LoVo (cell line): ENCODE results near the gene NFKBIL1.
A peak's percentile ranks its signal among the peaks of the same experiment; 100 is the strongest.
"Not testable (repeated sequence)": the region's sequence is repeated elsewhere in the genome, so short reads cannot be mapped to it uniquely, and the experiment has no call there.

Experiments
- DNase-seq: peaks from one replicate; pipeline ENCODE4 v3.0.0-alpha.2; 2016; ENCODE audit warnings: low spot score

NFKBIL1 gene

DNA sequence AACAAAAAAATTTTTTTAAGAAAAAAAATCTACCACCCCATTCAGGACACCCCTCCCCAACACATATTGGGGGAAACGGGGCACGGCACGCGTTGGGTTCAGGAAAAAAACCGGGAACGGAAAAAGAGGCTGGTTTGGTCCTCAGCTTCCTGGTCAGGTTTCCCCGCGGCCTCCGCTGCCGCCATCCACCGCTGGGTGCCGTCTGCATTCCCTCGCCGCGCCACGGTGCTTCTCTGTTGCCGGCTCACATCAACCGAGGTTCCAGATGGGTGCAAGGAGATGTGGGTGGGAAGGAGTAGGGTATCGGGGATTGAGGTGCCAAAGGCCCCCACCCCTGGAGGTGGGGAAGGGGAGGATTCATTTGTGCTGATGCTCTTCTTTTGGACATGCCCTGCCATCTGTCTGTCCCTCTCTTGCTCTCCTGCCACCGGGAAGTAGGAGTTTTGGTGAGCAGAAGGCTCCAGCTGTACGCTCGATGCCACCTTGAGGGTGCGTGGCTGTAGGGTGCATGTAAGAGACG lies 12.8 kb upstream of the NFKBIL1 start:
- no peak for DNase-seq

DNA sequence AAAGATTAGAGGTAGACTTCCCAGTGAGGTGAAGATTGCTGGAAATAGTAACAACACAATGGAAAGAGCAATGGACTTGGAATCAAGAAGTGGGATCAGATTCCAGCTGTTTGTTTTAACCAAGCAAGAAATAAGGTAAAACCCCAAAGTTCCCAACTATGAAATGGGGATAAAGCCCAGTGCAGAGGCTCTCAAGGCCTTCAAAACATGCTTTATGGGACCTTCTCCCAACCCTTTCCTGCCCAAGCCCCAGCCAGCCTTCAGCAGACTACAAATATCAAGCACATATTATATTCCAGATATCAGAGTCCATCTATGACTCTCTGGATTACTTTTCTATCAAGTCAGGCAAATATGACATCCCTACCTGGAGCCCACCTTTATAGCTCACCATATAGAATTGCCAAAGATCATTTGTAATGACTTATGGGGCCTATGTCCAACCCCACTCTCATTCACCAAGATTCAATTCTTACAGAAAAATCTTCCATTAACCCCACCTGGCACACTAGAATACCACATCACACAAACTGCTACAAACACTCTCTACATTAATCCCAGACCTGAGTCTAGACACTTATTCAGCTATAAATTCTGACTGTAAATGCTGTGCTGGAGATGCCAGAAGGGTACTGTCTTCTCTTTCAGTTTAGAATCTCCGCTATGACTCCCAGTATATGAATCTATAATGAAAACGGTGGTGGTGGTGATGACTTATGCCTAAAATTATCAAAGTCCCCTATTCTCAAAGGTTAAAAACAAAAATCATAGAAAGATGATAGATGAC lies 11.7 kb upstream of the NFKBIL1 start:
- no peak for DNase-seq

DNA sequence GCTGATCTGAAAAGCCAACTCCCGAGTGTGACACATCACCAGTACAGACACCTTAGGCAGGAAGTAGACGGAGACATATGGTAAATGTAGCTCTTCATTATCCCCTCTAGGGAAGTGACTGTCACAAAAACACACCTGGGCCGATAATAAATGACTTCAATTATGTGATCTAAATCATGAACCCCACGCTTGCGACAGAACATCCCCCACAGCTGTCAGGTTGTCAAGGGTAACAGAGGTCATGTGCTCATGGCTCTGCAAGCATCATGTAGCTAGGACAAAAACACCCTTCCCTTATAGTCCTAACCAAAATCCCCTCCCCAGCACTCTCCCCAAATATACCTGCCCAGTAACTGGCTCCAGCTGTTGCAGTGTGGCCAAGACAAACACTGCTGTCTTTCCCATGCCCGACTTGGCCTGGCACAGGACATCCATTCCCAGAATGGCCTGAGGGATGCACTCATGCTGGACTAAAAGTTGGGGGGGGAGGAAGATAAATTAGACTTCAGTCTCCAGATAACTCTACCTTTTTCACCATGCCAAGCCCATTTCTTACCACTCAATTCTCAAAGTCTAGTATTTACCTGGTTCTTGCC lies 8.5 kb upstream of the NFKBIL1 start:
- no peak for DNase-seq

DNA sequence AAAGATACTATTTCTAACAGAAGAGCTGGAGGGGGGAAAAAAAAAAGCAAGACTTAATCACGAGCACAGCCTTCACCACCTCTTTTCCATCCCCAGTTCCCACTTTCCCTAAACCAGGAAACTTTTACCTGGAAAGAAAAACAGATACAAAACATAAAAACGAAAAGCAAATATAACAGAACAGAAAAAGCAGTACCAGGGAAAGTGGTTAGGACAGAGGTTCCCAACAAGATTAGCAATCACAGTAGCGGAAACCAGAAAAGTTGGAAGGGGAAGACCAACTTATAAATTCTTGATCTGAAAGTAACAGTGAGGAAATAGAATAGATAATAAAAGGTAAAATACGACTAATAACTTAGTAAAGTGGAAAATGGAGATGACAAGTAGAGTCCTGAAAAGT lies 6.8 kb upstream of the NFKBIL1 start:
- DNase-seq: no peak

DNA sequence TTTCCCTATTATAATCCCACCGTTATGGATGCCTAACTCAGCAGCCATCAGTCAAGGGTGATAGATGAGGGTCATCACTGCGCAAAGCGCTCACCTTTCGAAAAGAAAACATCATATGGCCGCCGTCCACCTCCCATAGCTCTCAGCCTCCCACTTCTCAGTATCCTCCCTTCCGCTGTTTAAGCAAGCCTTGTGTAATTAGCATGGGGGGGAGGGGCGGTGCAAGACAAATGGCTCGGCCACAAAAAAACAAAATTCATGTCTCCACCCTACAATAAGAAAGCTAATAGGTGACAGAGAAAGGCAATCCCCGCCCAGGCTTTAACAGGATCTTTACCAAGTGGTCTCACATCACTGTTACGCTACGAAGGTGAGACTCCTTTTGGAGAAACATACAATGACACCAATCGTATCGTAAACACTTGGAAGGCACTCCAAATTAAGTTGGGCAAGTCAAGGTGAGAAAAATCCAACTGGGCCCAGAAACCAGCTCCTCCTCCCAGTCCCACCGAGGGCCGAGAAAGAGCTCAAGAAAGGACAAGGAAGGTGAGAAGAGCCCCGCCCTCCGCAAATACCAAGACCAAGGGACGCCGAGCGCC lies 6.2 kb upstream of the NFKBIL1 start:
- DNase-seq: peak; percentile 50

DNA sequence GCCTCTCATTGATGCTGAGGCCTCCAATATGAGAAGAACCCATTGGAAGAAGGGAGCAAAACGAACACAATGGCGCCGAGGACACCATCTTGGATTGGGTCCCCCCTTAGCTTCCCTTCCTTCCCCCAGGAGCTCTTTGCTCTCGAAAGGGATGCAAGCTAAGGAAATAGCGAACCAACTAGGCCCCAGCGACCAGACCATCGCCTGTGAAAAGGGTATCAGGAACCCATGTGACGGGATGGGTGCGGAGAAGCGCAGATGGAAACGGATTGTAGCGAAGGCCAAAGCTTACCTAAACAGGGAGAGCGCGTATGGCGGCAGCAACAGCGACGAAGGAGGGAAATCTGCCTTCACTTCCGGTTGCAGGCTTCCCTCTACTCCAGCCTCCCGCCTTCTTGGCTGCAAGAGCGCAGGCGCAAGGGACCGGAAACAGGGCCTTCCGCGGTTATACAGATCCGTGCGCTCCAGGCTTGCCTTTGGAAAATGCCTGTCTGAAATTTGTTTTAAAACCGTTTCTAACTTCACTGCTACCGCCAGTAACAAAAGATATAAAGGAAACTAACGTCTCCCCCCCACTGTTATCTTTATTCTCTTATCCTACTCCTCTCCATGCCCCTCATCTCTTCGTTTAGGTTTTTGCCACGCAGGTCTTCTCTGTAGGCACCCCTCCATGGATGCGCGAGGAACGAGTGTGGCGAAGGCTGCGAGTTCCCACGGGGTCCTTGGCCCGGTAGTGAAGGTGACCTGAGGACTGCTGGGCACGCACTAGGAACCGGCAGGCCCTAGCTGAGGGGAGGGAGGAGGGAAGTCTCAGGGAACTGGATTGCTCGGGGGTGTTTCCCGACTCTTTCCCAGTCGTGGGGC lies 5.5 kb upstream of the NFKBIL1 start, which contains the start of gene DDX39B:
Gene DDX39B, minus strand, starts transcription at position 346 of the 864 bp plus-strand sequence. CDS start 1,471 bp downstream, outside the sequence.
- DNase-seq: peak; percentile 97

DNA sequence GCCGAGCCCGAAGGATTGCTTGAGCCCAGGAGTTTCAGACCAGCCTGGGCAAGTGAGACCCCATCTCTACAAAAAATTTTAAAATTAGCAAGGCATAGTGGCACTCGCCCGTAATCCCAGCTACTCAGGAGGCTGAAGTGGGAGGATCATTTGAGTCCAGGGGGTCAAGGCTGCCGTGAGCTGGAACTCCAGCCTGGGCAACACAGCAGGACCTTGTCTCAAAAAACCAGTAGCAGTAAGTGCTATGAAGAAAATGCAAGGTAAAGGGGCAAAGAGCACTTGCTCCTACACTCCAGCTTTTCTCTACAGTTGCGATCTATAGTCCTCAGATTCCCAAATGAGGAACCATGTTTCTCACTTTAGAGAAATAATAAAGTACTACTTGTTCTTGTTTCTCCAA lies 3.8 kb upstream of the NFKBIL1 start:
- DNase-seq: no peak

DNA sequence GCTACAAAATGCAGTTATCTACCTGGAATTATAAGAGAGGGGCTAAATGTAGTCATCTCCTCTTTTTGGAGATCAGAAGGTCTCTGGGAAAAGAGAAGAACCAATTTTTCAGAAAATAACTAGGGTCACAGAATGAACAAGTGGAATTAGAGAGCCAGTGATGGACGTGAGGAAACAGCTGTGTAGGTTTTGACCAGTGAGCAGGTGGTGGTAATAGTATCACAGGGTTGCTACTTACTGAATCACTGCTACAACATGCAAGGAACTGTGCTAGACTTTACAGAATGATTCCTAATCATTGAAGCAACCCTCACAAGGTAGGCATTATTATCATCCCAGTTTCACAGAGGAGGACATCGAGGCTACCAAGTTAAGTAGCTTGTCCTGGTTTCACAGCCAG lies 2.7 kb upstream of the NFKBIL1 start:
- DNase-seq: no peak

DNA sequence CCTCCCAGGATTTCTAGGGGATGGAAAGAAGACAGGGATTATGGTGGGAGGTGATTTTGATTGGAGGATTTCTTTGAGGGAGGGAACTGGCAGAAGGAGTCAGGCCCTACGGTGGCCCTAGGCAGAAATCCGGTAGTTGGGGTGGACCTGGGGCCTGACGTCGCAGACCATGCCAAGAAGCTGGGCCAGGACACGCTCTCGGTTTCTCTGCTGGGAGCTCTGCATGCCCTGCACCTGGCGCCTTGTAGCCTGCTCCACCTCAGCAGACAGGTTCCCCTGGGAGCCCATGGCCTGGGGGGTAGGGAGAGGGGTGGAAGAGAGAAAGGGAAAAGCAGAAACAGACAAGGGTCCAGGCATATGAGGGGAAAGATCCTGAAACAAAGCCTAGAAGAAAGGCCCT lies 2.1 kb upstream of the NFKBIL1 start:
- no peak for DNase-seq

DNA sequence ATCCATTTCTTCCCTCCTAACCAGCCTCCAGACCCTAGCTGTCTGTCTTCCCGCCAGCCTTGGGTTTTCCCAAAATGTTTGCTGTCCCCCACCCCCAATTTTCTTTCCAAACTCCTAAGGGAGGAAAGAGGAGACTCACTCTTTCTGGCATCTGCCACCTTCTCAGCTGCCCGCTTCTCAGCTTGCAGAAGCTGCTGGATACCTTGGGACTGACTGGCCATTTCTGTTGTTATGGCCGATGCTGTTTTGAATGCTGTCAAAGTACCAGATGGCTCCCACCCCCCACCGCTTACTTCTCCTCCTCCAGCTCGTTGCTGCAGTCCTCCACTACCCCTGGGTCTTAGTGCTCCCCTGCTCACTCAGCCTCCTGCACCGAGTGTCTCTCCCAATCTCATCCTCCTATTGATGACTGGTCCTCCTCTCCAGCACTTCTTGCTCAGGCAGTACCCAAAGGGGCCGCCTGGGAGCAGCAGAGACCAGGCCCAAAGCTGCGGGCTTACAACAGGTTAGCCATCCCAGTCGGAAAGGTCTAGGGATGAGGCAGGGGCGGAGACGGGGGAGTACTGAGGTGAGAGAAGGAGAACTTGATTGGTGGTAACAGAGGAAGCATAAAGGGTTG lies 960 bp upstream of the NFKBIL1 start, which contains the start of gene ATP6V1G2:
Gene ATP6V1G2, minus strand, starts transcription at position 270 of the 619 bp plus-strand sequence. Its CDS starts 49 bp downstream, at position 221.
- DNase-seq: peak; percentile 92

DNA sequence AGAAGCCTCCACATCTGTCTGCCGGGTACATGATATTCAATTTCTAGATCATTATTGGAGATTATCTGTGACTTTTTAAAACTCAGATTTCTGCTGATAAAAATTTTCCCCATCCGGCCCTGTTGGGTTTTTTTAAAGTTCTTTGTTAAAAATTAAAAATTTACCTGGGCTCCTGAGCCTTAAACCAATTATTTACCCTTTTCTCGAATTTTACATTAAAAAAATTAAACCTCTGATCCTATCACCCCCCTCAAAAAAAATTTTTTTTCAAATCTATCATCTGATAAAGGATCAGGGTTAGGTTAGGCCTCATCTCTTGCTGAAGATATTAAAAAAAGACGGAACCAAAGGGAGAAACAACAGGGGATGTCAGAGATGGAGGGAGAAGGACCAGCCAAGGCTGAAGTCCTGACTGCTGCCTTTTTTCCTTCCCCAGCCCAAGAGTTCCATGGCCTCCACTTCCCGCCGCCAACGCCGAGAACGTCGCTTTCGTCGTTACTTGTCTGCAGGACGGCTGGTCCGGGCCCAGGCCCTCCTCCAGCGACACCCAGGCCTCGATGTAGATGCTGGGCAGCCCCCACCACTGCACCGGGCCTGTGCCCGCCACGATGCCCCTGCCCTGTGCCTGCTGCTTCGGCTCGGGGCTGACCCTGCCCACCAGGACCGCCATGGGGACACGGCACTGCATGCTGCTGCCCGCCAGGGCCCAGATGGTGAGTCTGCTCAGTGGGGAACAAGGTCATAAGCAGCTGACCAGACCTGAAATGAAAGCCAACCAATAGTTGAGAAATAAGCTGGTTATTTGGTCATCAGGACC lies 527 bp downstream of the NFKBIL1 start:
- DNase-seq: no peak

DNA sequence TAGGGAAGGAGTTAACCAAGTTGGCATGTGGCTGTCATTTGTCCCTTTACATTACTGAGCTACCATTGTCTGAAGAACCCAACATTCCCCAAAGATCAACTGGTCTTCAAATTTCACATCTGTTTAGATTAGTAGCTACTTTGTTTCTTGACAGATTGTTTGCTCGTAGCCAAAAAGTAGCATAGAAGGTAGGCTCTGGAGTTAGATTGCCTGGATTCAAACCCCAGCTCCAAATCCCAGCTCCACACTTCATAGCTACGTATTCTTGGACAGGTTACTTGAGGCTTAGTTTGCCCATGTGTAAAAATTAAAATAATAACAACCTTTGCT lies 1.1 kb downstream of the NFKBIL1 start:
- no peak for DNase-seq

DNA sequence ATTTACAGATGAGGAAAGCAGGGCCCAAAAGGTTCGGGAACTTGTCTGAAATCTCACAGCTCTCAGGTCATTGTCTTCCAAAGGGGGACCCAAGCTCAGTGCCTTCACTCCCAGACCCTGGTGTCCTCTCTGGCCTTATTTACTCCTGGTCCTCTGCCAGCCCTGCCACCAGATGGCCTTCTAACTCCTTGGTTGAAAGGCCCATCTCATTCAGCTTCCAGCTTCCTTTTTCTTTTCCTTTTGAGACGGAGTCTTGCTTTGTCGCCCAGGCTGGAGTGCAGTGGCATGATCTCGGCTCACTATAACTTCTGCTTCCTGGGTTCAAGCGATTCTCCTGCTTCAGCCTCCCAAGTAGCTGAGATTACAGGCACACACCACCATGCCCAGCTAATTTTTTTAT lies 4.0 kb downstream of the NFKBIL1 start:
- not testable (repeated sequence) for DNase-seq

DNA sequence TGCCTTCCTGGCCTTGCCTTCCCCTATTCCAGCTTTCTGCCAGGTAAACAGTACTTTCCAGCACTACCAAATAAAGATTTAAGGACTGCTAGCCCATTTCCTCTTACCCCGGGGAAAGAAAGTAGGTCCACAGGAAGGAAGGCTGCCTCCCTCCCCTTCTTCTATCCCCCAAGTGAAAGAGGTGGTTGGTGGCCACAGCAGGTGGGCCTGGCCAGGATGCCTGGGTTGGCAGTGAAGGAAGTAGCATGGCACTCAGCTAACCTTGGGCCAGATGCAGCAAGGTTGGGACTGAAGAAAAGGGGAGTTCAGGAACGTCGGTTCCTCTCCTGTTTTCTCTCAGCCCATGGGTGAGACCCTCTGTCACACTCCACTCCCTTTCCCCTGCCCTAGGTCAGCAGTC lies 8.9 kb downstream of the NFKBIL1 start:
- no peak for DNase-seq

DNA sequence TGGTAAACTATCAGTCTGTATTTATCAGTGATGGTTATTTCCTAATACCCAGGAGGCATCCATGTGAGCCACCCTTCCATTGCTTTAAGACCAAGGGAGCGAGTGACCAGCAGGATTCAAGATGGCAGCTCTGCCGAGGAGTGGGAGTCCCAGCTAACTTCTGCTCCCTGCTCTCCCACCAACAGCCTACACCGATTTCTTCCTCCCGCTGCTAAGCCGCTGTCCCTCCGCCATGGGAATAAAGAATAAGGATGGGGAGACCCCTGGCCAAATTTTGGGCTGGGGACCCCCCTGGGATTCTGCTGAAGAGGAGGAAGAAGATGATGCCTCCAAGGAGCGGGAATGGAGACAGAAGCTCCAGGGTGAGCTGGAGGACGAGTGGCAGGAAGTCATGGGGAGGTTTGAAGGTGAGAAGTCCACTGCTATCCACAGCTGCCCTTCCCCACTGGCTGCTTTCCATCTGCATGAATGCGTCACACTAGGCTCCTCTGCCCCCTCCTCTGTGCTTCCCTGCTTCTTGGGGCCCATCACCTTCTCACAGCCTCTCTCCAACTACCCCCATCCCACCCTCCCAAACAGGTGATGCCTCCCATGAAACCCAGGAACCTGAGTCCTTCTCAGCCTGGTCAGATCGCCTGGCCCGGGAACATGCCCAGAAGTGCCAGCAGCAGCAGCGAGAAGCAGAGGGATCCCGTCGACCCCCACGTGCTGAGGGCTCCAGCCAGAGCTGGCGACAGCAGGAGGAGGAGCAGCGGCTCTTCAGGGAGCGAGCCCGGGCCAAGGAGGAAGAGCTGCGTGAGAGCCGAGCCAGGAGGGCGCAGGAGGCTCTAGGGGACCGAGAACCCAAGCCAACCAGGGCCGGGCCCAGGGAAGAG lies 10.3 kb downstream of the NFKBIL1 start:
- no peak for DNase-seq

DNA sequence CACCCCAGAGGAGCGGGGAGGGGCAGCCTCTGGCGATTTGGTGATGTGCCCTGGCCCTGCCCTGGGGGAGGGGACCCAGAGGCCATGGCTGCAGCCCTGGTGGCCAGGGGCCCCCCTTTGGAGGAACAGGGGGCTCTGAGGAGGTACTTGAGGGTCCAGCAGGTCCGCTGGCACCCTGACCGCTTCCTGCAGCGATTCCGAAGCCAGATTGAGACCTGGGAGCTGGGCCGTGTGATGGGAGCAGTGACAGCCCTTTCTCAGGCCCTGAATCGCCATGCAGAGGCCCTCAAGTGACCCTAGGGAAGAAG lies 10.9 kb downstream of the NFKBIL1 start:
- DNase-seq: no peak

DNA sequence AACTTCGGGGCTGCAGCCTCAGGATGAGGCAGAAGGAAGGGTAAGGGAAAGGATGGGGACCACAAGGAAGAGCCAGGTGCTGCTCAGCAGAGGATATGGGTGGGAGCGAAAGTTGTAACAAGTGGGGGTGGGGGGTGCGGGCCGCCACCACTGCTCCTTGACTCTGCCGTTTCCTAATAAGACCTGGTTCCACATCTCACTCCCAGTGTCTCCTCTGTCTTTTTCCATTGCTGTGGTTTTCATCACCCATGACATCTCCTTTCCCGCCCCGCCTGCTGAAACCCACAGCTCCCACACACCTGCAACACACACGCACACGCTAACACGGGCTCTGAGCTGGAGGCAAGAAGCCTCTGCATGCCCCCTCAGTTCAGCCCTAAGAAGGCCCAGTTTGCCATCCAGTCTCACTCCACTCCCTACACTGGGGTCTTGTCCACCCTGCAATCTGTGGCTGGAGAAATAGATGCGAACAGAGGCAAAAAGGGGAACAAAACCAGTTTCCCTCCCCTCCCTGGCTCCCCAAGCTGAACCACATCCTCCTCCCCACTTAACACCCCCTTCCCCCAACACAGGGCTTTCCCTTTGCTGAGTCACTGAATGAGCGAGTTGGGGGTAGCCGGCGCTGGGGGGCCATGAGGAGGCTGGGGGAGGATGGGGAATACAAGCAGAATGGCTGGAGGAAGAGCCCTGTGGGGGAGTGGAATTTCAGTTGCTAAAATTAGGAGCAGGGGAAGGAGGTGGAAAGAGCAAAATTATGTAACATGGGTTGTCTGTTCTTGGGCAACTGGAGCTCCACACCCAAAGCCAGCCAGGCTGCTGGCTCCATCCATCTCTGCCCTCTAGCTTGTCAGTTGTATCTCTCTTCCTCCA lies 11.5 kb downstream of the NFKBIL1 start:
- no peak for DNase-seq

DNA sequence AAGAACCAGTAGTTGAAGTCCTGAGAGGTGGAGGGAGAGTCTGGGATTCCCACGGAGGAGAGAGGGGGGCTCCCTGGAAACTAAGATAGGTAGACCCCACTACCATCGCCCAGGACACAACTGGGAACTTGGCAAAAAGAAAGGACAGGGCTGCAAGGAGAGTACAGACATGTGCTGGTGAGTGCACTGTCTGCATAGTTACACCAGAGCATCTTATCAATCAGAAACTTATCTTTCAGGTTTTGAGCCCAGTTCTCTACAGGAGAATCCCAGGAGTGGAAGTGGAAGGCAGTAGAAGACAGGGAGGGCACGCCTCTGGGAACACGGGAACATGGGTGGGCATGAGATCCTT lies 12.2 kb downstream of the NFKBIL1 start:
- DNase-seq: no peak
